ENCODE data around the gene NTPCR. TPM values are rescaled to one million over a fixed set of nuclear protein-coding genes. Genes with fewer than 3 reads are reported as not detected.

The NTPCR gene, protein sequence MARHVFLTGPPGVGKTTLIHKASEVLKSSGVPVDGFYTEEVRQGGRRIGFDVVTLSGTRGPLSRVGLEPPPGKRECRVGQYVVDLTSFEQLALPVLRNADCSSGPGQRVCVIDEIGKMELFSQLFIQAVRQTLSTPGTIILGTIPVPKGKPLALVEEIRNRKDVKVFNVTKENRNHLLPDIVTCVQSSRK
- 20.5 TPM for total RNA-seq

DNA sequence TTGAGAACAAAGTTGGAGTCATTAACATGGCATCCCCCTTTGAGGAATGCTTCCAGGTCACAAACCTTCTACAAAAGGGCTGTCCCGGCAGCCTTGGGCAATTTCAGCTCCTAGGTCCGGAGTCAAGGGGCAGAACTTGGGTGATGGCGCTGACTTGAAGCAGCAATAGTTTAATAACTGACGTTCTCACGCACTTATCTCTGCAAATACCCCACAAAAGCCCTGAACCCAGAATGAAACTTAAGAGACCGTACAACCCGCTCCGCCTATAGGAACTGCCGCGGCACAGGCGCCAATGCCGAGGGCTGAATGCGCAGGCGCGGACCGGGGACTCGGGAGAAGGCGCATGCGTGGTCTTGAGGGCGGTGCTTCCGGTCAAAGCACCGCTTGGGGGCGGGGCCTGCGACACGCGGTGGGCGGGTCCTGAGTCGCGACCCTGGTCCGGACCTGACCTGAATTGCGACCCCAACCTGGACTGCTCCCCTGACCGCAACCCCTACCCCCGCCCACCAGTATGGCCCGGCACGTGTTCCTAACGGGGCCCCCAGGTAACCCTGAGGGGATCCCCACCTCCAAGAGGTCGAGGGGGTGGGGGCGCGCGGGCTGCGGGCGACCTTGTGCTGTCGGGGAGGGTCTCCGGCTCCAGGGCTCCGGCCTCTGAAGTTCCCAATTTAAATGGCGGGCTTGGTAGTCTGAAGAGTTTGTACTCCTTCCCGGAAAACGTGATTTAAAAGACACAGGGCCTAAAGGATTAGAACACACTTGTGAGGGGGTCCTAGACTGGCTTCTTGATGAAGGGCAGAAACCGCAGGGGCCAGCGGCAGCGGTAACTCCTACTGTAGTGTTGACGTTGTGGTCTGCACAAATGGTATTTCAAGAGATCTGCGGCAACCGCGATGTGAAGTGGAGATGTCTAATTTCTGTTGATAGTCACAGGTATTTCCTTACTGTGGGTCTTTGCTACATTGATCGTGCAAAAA, at the start of gene NTPCR:
TSS of gene NTPCR (plus strand) at position 415 of the 980 bp plus-strand sequence. CDS start at position 515, 100 bp downstream.

Other genes starting within 250 kb of the NTPCR start
- 8.1 TPM for gene MAP10, start 145.2 kb upstream of the NTPCR start, total RNA-seq